Measurements from ENCODE around the gene ELF2.
"Not testable (repeated sequence)": the region's sequence is repeated elsewhere in the genome, so short reads cannot be mapped to it uniquely, and the experiment has no call there.

The ELF2 gene

GRCh38 chr4:139085141-139085540 is 91.9 kb downstream of the ELF2 start:
- Histone ChIP-seq H3K27me3 (replicated peaks; ENCODE audit: control insufficient read depth, insufficient read depth, low read length) (no peaks in the 10 kb centered on the region), H3K36me3 (ENCODE audit: control insufficient read depth, insufficient read depth, low read length, severe bottlenecking) (no peaks in the 10 kb centered on the region), H3K9ac (ENCODE audit: low read length) (peak overlapping the region; percentile 95), H3K4me1 (ENCODE audit: control insufficient read depth, insufficient read depth, low read length) (peaks cover 26% of the 10 kb centered on the region), H3K9me3 (ENCODE audit: control insufficient read depth, low read length) (no peaks in the 10 kb centered on the region), H3K4me3 (ENCODE audit: low read length) (peak overlapping the region; percentile 98)
- peak; percentile 58 for DNase-seq (ENCODE audit: low read depth)

- no peak for DNase-seq (ENCODE audit: low read depth)
- H3K9me3 ChIP-seq (ENCODE audit: control insufficient read depth, low read length), result no peaks in the 10 kb centered on the region
- H3K27me3 ChIP-seq (replicated peaks; ENCODE audit: control insufficient read depth, insufficient read depth, low read length), result no peaks in the 10 kb centered on the region
- H3K4me1 ChIP-seq (ENCODE audit: control insufficient read depth, insufficient read depth, low read length), result peaks cover 26% of the 10 kb centered on the region
- H3K36me3 ChIP-seq (ENCODE audit: control insufficient read depth, insufficient read depth, low read length, severe bottlenecking), result no peaks in the 10 kb centered on the region
- peak overlapping the region; percentile 95 for H3K9ac ChIP-seq (ENCODE audit: low read length)
- H3K4me3 ChIP-seq (ENCODE audit: low read length), result peak overlapping the region; percentile 98
These were observed 92.3 kb downstream of the ELF2 start for GRCh38 chr4:139084804-139085093.

GRCh38 chr4:139083956-139084803 is 92.8 kb downstream of the ELF2 start:
- H3K9ac ChIP-seq (ENCODE audit: low read length), result peak overlapping the region; percentile 95
- DNase-seq (ENCODE audit: low read depth), result peak; percentile 92
- H3K9me3 ChIP-seq (ENCODE audit: control insufficient read depth, low read length), result no peaks in the 10 kb centered on the region
- H3K27me3 ChIP-seq (replicated peaks; ENCODE audit: control insufficient read depth, insufficient read depth, low read length), result no peaks in the 10 kb centered on the region
- H3K4me1 ChIP-seq (ENCODE audit: control insufficient read depth, insufficient read depth, low read length), result peaks cover 26% of the 10 kb centered on the region
- peak overlapping the region; percentile 98 for H3K4me3 ChIP-seq (ENCODE audit: low read length)
- H3K36me3 ChIP-seq (ENCODE audit: control insufficient read depth, insufficient read depth, low read length, severe bottlenecking), result no peaks in the 10 kb centered on the region

GRCh38 chr4:139083607-139083955 is 93.4 kb downstream of the ELF2 start:
- no peaks in the 10 kb centered on the region for H3K27me3 ChIP-seq (replicated peaks; ENCODE audit: control insufficient read depth, insufficient read depth, low read length)
- no peaks in the 10 kb centered on the region for H3K36me3 ChIP-seq (ENCODE audit: control insufficient read depth, insufficient read depth, low read length, severe bottlenecking)
- peak overlapping the region; percentile 98 for H3K4me3 ChIP-seq (ENCODE audit: low read length)
- DNase-seq (ENCODE audit: low read depth), result peak; percentile 87
- peaks cover 26% of the 10 kb centered on the region for H3K4me1 ChIP-seq (ENCODE audit: control insufficient read depth, insufficient read depth, low read length)
- peak overlapping the region; percentile 95 for H3K9ac ChIP-seq (ENCODE audit: low read length)
- no peaks in the 10 kb centered on the region for H3K9me3 ChIP-seq (ENCODE audit: control insufficient read depth, low read length)

GRCh38 chr4:139082750-139083606 is 94.0 kb downstream of the ELF2 start:
- DNase-seq (ENCODE audit: low read depth), result peak; percentile 99
- peak overlapping the region; percentile 95 for H3K9ac ChIP-seq (ENCODE audit: low read length)
- H3K4me3 ChIP-seq (ENCODE audit: low read length), result peak overlapping the region; percentile 98
- H3K36me3 ChIP-seq (ENCODE audit: control insufficient read depth, insufficient read depth, low read length, severe bottlenecking), result no peaks in the 10 kb centered on the region
- peaks cover 30% of the 10 kb centered on the region for H3K4me1 ChIP-seq (ENCODE audit: control insufficient read depth, insufficient read depth, low read length)
- no peaks in the 10 kb centered on the region for H3K27me3 ChIP-seq (replicated peaks; ENCODE audit: control insufficient read depth, insufficient read depth, low read length)
- H3K9me3 ChIP-seq (ENCODE audit: control insufficient read depth, low read length), result no peaks in the 10 kb centered on the region

GRCh38 chr4:139078926-139079325 is 98.1 kb downstream of the ELF2 start:
- DNase-seq (ENCODE audit: low read depth), result no peak
- Histone ChIP-seq H3K9me3 (ENCODE audit: control insufficient read depth, low read length) (no peaks in the 10 kb centered on the region), H3K9ac (ENCODE audit: low read length) (no peak overlapping the region), H3K36me3 (ENCODE audit: control insufficient read depth, insufficient read depth, low read length, severe bottlenecking) (no peaks in the 10 kb centered on the region), H3K27me3 (replicated peaks; ENCODE audit: control insufficient read depth, insufficient read depth, low read length) (no peaks in the 10 kb centered on the region), H3K4me3 (ENCODE audit: low read length) (no peak overlapping the region), H3K4me1 (ENCODE audit: control insufficient read depth, insufficient read depth, low read length) (peaks cover 42% of the 10 kb centered on the region)

- peaks cover 7% of the 10 kb centered on the region for H3K36me3 ChIP-seq (ENCODE audit: control insufficient read depth, insufficient read depth, low read length, severe bottlenecking)
- no peaks in the 10 kb centered on the region for H3K27me3 ChIP-seq (replicated peaks; ENCODE audit: control insufficient read depth, insufficient read depth, low read length)
- no peaks in the 10 kb centered on the region for H3K9me3 ChIP-seq (ENCODE audit: control insufficient read depth, low read length)
- peaks cover 42% of the 10 kb centered on the region for H3K4me1 ChIP-seq (ENCODE audit: control insufficient read depth, insufficient read depth, low read length)
- DNase-seq (ENCODE audit: low read depth), result peak; percentile 67
- no peak overlapping the region for H3K9ac ChIP-seq (ENCODE audit: low read length)
- no peak overlapping the region for H3K4me3 ChIP-seq (ENCODE audit: low read length)
These were observed 99.3 kb downstream of the ELF2 start for GRCh38 chr4:139077567-139078355.

- Histone ChIP-seq H3K9ac (ENCODE audit: low read length) (no peak overlapping the region), H3K36me3 (ENCODE audit: control insufficient read depth, insufficient read depth, low read length, severe bottlenecking) (peaks cover 22% of the 10 kb centered on the region), H3K4me3 (ENCODE audit: low read length) (no peak overlapping the region), H3K9me3 (ENCODE audit: control insufficient read depth, low read length) (no peaks in the 10 kb centered on the region), H3K4me1 (ENCODE audit: control insufficient read depth, insufficient read depth, low read length) (peaks cover 33% of the 10 kb centered on the region), H3K27me3 (replicated peaks; ENCODE audit: control insufficient read depth, insufficient read depth, low read length) (no peaks in the 10 kb centered on the region)
- DNase-seq (ENCODE audit: low read depth), result no peak
These were observed 100.8 kb downstream of the ELF2 start for GRCh38 chr4:139076016-139076744.

- H3K4me1 ChIP-seq (ENCODE audit: control insufficient read depth, insufficient read depth, low read length), result no peaks in the 10 kb centered on the region
- no peak overlapping the region for H3K4me3 ChIP-seq (ENCODE audit: low read length)
- H3K36me3 ChIP-seq (ENCODE audit: control insufficient read depth, insufficient read depth, low read length, severe bottlenecking), result peaks cover 87% of the 10 kb centered on the region
- DNase-seq (ENCODE audit: low read depth), result no peak
- no peaks in the 10 kb centered on the region for H3K9me3 ChIP-seq (ENCODE audit: control insufficient read depth, low read length)
- H3K27me3 ChIP-seq (replicated peaks; ENCODE audit: control insufficient read depth, insufficient read depth, low read length), result no peaks in the 10 kb centered on the region
- no peak overlapping the region for H3K9ac ChIP-seq (ENCODE audit: low read length)
These were observed 116.4 kb downstream of the ELF2 start for GRCh38 chr4:139060591-139060990.

- not testable (repeated sequence) for H3K9me3 ChIP-seq (ENCODE audit: control insufficient read depth, low read length); H3K4me3 ChIP-seq (ENCODE audit: low read length); DNase-seq (ENCODE audit: low read depth); H3K9ac ChIP-seq (ENCODE audit: low read length); H3K27me3 ChIP-seq (replicated peaks; ENCODE audit: control insufficient read depth, insufficient read depth, low read length)
- peaks cover 12% of the 10 kb centered on the region for H3K4me1 ChIP-seq (ENCODE audit: control insufficient read depth, insufficient read depth, low read length)
- H3K36me3 ChIP-seq (ENCODE audit: control insufficient read depth, insufficient read depth, low read length, severe bottlenecking), result peaks cover 73% of the 10 kb centered on the region
These were observed 118.0 kb downstream of the ELF2 start for GRCh38 chr4:139059026-139059425.
